A172 (cell line): Measurements from ENCODE around the gene PLEKHS1. TPM values are rescaled to one million over a fixed set of nuclear protein-coding genes. Genes with fewer than 3 reads are reported as not detected.
"Not testable (repeated sequence)": the region's sequence is repeated elsewhere in the genome, so short reads cannot be mapped to it uniquely, and the experiment has no call there.

Experiments
- DNase-seq: peaks from one replicate; pipeline ENCODE4 v3.0.0-alpha.2; 2015; ENCODE audit warnings: low spot score
- total RNA-seq: library from RNA; depleted of rRNA; stranded (reverse); fragments of >200 nt; shearing (Covaris generic); gene quantifications from 2 replicates; pipeline ENCODE4 v1.2.3, GENCODE V29; 2014; rRNA removed

PLEKHS1 gene
- total RNA-seq, 1 experiment from 2014 or later, result not detected

DNA sequence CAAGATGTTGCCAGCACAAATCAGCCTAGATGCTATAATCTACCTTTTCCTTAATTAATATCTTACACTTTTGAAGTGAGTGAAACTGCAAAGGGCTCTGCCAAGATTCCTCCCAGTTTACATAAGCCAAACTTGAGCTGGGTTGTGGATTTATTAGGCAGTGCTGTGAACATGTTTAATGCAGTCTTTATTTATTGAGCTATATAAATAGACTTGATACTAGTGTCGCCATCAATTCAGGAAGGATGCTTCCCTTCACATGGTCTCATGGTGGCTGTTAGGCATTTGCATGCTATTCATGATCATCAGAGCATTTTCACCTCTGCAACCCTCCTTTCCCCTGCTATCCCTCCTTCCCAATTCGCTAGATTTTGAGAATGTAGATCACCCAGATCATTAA is 40.2 kb downstream of the PLEKHS1 start:
- DNase-seq, result no peak

DNA sequence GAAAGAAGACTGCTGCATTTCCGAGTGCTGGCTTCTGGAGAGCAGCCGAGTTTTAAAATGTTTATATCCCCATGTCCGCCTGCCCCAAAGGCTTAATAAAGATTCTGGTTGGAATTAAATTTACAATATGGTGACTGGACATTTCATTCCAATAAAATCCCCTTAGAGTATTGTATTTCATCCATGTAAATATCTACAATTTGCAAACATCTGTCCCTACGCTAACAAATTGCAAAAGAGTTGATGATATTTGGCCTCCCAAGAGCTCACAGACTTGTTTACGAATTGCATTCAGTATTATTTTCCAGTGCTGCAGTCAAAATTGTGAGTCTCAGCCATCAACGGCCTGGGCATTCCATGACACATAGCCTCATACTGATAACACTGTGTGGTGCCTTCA is 50.1 kb downstream of the PLEKHS1 start:
- DNase-seq, result no peak

DNA sequence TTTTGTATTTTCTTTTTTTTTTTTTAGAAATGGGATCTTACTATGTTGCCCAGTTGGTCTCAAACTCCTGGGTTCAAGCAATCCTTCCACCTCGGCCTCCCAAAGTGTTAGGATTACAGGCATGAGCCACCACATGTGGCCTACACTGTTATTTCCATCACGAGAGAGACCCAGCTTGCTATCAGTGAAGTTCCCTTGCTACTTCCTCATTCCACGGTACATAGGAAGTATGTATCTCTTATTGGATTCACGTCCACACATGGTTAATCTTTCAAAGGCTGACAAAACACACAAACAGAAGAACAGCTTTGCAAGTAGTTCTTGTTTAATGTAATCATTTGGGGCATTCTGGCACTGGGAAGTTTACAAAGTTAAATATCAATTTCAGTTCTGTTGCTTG is 51.5 kb downstream of the PLEKHS1 start:
- no peak for DNase-seq

DNA sequence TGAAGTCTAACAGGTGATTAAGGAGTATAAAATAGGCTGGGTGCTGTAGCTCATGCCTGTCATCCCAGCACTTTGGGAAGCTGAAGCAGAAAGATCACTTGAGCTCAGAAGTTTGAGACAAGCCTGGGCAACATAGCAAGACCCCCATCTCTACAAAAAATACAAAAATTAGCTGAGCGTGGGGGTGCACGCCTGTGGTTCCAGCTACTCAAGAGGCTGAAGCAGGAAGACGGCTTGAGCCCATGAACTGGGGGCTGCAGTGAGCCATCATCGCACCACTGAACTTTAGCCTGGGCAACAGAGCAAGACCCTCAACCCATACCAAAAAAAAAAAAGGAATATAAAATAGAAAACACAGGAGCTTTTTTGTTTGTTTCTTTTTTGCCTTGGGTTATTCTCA is 55.0 kb downstream of the PLEKHS1 start:
- DNase-seq, result no peak

DNA sequence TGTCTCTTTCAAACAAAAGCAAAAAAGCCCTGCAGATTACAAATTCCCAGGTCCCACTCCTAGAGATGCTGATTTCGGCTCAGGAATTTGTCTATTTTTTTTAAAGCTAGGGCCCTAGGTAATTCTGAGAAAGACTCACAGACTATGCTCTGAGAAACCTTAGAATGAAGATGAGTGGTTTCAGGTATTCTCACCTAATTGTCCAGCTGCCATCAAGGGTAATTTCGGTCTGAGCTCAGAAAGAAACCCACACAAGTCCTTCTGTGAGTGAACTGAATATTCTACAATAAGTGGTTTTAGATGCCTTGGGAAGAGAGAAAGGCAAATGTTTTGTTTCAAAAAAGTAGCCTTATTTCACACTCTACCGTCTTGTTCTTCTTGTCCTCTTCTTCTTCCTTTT is 56.7 kb downstream of the PLEKHS1 start:
- DNase-seq, result no peak

DNA sequence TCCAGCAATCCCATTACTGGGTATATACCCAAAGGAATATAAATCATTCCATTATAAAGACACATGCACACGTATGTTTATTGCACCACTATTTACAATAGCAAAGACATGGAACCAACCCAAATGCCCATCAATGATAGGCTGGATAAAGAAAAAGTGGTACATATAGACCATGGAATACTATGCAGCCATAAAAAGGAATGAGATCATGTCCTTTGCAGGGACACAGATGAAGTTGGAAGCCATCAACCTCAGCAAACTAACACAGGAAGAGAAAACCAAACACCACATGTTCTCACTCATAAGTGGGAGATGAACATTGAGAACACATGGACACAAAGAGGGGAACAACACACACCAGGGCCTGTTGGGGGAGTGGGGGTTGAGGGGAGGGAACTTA is 63.2 kb downstream of the PLEKHS1 start:
- DNase-seq, result not testable (repeated sequence)

DNA sequence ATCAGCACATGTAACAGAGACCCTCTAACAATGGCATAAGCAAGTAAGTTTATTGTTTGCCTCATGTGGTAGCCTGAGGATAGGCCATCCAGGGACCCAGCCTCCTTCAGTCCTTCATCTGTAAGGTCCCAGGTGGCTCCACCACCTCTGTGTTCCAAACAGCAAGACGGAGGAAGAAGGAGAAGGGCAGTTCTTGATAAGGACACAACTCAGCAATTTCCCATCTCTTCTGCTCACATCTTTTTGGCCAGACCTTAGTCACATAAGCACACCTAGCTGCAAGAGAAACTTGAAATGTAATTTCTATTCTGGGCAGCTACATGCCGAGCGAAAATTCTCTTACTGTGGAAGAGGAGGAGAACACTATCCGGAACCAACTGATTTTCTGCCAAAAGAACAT is 68.5 kb downstream of the PLEKHS1 start:
- DNase-seq, result no peak

DNA sequence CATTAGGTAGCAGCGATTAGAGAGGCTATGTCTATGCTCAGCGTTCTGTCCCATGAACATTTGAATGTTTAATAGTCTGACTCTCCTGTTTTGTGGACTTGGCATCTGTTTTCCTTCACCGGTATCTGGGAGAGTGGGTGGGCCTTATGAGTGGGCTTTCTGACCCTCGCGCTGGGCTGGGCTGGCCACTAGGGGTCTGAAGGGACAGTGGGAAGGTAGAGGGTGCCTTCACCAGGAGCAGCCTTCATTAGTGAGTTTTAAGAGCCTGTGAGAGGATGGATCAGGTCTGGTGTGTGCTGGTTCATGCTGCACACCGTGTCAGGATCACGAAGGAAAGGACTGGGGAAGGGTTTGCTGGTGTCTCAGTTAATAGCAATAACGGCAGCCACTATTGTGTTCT is 69.0 kb downstream of the PLEKHS1 start:
- DNase-seq, result no peak

DNA sequence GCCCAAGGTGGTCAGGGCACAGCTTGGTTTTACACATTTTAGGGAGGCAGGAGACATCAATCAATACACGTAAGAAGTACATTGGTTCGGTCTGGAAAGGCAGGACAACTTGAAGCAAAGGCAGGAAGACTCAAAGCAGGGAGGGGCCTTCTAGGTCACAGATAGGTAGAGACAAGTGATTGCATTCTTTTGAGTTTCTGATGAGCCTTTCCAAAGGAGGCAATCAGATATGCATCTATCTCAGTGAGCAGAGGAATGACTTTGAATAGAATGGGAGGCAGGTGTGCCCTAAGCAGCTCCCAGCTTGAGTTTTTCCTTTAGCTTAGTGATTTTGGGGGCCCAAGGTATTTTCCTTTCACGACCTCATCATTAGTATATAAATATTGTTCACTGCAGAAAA is 69.8 kb downstream of the PLEKHS1 start:
- not testable (repeated sequence) for DNase-seq

DNA sequence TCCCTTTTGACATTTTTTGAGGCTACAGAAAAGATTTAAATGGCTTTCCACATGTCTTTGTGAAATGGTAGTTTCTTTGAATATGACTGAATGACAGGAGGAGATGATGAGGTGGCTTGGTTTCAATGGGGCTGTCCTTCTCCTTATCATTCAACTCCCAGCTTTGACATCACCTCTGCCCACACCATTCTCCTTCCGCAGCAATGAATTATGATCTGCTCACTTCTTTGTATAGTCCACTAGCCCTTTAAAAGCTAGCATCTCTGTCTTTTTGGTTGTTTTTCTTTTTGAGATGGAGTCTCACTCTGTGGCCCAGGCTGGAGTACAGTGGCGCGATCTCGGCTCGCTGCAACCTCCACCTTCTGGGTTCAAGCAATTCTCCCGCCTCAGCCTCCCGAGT is 70.7 kb downstream of the PLEKHS1 start:
- no peak for DNase-seq

DNA sequence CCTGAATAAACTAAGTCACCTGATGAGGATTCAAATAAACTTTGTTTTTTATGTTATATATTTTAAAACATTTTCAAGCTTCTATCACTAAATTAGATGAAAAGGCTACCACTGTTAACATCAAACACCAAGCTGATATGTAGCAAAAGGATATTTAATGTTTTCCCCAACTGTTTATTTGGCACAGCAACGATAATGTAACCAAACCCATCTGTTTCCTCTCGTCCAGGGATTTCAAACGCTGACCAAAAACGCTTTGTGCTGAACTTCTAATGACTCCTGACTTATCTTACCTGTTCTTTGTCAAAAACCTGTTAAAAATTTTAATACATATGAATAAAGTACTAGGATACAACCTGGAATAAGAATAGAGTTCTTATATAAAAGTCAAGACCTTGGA is 71.9 kb downstream of the PLEKHS1 start:
- DNase-seq, result no peak

DNA sequence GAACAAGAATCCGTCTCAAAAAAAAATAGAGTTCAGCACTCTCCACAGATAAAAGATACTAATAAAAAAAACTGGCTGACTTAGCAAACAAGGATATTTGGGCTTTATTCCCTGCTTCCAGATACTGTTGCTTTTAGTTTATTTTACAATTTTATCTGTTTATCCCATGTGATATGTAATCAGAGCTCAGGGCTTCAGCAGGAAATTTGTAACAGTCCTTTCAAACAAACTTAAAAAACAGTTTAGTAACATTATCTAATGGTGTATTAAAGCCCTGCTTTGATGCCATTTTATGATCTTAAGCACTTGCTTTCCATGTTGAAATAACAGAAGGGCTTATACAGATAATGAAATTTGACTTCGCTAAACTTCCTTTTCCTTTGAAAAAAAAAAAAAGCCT is 74.3 kb downstream of the PLEKHS1 start:
- DNase-seq, result no peak

DNA sequence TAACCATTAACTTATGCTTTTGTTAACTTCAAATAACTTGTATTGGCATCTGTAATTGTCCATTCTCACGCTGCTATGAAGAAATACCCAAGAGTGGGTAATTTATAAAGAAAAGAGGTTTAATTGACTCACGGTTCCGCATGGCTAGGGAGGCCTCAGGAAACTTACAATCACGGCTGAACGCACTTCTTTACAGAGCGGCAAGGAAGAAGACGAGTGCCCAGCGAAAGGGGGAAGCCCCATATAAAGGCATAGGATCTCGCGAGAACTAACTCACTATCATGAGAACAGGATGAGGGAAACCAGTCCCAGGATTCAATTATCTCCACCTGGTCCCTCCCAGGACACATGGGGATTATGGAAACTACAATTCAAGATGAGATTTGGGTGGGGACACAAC is 77.1 kb downstream of the PLEKHS1 start:
- not testable (repeated sequence) for DNase-seq

Other genes starting within 250 kb of the PLEKHS1 start
- gene HABP2, start 198.6 kb upstream of the PLEKHS1 start, total RNA-seq, result not detected in 2 replicates
- not detected in 2 replicates for gene NRAP, start 87.6 kb upstream of the PLEKHS1 start, total RNA-seq
- 32.5 and 37.1 TPM in 2 replicates for gene CASP7, start 71.8 kb upstream of the PLEKHS1 start, total RNA-seq
- gene DCLRE1A, start 102.4 kb downstream of the PLEKHS1 start, total RNA-seq, result 16.4 and 18.1 TPM in 2 replicates
- 23.7 and 29.1 TPM in 2 replicates for gene NHLRC2, start 103.0 kb downstream of the PLEKHS1 start, total RNA-seq